NCI-H1436 treated with DMSO at 0.1 percent for 48 hours (cell line): ENCODE measurements around the gene ZSCAN5B.
"Not testable (repeated sequence)": the region's sequence is repeated elsewhere in the genome, so short reads cannot be mapped to it uniquely, and the experiment has no call there.

Source experiments
- DNase-seq: peaks from one replicate; lab custom pipeline; 2025; lab: John Stamatoyannopoulos, UW

Gene ZSCAN5B

DNA sequence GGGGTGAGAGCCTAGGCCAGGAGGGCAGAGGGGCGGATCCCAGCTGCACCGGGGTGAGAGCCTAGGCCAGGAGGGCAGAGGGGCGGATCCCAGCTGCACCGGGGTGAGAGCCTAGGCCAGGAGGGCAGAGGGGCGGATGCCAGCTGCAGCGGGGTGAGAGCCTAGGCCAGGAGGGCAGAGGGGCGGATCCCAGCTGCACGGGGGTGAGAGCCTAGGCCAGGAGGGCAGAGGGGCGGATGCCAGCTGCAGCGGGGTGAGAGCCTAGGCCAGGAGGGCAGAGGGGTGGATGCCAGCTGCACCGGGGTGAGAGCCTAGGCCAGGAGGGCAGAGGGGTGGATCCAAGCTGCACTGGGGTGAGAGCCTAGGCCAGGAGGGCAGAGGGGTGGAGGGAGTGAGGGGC, 21.3 kb downstream of the ZSCAN5B start:
- DNase-seq: not testable (repeated sequence)

DNA sequence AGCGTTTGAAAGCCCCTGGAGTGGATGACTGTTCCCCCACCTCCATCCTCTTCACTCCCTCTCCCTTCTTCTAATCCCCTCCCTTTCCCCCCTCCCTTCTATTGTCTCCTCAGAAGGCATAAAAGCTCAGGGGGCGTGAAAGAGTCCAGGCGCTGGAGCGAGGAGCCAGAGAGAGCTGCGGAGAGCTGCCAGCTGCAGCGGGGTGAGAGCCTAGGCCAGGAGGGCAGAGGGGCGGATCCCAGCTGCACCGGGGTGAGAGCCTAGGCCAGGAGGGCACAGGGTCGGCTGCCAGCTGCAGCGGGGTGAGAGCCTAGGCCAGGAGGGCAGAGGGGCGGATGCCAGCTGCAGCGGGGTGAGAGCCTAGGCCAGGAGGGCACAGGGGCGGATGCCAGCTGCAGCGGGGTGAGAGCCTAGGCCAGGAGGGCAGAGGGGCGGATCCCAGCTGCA, 21.7 kb downstream of the ZSCAN5B start, which contains the start of gene GALP:
TSS of gene GALP (plus strand) at position 148 of the 447 bp plus-strand sequence. CDS start 1,101 bp downstream, outside the sequence.
- DNase-seq: not testable (repeated sequence)

GRCh38 chr19:56174550-56174949, 23.0 kb downstream of the ZSCAN5B start:
- no peak for DNase-seq

DNA sequence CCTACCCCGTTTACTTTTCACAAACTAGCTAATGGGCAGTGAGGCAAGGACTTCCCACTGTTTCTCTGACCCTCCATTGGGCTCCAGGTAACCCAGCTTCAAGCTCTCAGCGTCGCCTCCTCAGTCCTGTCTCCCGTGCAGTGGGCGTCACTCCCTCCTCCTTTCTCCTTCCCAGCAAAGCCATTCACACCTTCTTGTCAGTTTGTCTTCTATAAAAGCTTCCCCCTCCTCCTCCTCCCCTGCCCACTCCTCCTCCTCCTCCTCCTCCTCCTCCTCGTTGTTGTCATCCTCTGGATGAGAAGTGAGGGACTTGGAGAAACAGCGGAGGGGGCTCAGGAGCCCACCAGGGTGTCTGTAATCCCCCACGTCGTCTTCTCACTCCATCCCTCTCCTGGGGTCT, 23.5 kb downstream of the ZSCAN5B start:
- DNase-seq: no peak

- no peak for DNase-seq
Measured at GRCh38 chr19:56170261-56170660, 27.3 kb downstream of the ZSCAN5B start.

GRCh38 chr19:56167064-56167578, 30.5 kb downstream of the ZSCAN5B start:
- DNase-seq: no peak

DNA sequence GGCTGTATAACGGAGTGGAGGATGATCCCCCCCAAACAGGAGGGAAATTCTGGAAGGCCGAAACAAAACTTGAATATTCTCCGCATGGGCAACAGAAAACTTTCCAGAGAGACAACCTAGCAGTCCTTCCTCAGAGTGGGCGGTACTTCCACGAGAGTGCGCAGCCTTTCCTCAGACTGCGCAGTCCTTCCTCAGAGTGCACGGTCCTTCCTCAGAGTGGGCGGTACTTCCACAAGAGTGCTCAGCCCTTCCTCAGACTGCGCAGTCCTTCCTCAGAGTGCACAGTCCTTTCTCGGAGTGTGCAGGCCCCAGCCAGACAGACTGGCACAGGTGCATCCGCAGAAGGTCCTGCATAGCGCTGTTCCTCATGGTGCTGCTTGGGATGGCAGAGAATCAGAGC, 34.5 kb downstream of the ZSCAN5B start:
- DNase-seq: no peak

DNA sequence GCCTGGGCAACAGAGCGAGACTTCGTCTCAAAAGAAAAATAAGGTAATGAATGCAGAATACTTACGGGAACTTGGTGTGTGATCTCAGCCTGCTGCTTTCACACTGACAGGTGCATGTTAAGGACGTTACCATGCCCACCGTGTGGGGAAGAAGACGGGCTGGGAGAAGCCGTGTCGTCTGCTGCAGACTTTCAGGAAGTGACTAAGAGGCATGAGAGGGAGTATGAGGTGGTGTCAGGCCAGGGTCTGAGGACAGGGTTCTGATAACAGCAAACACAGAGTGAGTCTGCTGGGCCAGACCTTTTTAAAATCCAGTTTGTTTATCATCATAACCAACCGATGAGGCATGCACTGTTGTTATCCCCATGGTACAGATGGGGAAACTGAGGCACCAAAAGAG, 35.3 kb downstream of the ZSCAN5B start:
- DNase-seq: no peak

DNA sequence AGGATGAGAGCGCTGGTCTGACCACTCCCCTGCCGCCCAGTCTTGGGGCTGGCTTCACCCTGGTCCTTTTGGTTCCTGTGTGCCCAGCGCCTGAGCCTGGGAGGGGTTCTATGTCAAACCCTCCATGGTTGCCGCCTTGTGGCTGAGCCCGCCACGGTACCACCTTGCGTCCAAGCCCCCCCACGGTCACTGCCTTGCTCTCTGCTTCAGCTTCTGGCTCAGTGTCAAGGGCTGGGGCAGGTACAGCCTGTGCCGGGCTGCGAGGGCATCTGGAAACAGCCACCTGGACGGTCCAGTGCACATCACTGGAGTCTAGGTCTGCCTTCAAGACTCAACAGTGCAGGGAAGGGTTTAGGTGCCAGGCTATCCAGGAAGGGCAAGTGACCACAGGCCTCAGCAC, 36.0 kb downstream of the ZSCAN5B start:
- DNase-seq: no peak

- DNase-seq: no peak
Measured at GRCh38 chr19:56159622-56160271, 37.8 kb downstream of the ZSCAN5B start.

- no peak for DNase-seq
Measured at GRCh38 chr19:56159009-56159559, 38.5 kb downstream of the ZSCAN5B start.

DNA sequence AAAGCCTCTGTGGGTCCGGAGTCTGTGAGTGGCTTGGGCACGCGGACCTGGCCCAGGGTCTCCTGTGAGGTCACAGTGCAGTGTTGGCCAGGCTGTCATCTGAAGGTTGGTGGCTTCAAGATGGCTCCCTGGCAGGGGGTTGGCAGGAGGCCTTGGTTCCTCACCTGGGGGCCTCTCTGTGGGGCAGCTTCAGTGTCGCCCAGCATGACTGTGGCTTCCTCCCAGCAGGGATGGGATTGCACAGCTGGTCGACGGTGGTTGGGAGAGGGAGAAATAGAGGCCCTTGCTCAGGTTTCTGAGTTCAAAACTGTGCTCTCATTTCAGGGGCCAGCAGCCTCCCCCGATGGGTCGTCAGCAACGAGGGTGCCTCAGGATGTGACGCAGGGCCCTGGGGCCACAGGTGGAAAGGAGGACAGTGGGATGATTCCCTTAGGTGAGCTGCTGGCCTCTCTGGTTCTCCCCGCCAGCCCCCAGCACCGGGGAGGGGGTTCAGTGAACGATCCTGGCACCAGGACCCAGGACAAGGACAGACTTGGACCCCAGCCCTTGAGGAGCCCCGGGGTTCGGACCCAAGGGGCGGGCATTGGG, 39.3 kb downstream of the ZSCAN5B start:
- no peak for DNase-seq

DNA sequence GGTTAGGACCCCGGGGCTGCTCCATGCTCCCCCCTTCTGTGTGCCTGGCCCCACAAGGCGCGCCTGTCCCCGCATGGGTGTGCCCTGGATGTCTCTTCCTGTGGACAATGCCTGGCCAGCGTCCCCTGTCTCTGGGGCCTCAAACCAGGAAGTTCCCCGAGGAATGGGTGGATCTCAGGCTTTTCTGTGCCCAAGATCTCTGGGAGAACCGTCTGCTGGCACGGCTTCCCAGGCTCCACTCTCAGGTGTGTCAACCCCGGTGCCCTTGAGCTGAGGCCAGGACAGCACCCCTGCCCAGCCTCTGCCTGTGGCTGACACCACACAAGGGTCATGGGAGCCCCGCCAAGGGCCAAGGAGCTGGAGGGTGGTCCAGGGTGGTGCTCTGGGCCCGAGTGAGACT, 40.8 kb downstream of the ZSCAN5B start:
- no peak for DNase-seq

GRCh38 chr19:56155124-56155687, 42.4 kb downstream of the ZSCAN5B start:
- no peak for DNase-seq

DNA sequence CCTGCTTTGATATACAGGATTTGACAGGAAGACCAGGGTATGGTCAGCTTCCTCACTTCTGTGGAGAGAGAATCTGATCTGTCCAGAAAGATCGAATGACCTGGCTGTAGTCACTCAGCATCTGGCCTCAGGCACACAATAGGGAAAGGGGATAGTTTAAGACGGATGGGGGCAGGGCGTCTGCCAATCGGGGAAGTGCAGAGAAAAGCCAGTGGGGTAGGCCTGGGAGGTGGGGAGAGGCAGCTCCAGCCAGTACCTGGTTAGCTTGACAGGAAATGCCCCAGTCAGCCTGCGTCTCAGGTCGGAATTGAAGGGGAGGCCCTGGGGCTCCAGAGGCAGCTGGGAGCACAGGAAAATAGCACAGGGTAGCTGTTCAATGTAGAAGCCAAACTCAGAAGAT, 44.1 kb downstream of the ZSCAN5B start:
- no peak for DNase-seq

- no peak for DNase-seq
Measured at GRCh38 chr19:56152644-56153043, 44.9 kb downstream of the ZSCAN5B start.

DNA sequence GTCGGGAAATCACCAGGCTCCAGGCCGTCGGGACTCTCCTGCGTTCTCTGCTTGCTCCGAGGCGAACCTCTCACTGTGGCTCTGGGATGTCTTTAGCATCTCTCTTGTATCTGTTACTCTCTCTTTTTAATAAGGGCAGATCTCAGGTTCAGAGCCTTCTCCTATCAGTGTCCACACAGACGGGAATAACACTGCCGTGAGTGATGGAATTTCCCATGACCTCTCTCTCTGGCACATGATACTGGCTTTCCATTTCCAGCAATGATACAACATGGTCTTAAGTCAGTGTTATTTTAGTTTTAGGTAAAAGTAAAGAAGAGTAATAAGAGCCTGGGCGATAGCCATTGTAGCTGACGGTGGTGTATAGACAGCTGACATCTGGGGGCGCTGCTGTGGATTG, 47.2 kb downstream of the ZSCAN5B start:
- no peak for DNase-seq

GRCh38 chr19:56149656-56150038, 47.9 kb downstream of the ZSCAN5B start:
- no peak for DNase-seq

- DNase-seq: not testable (repeated sequence)
Measured at GRCh38 chr19:56148955-56149655, 48.5 kb downstream of the ZSCAN5B start.

GRCh38 chr19:56148096-56148495, 49.5 kb downstream of the ZSCAN5B start:
- DNase-seq: no peak

DNA sequence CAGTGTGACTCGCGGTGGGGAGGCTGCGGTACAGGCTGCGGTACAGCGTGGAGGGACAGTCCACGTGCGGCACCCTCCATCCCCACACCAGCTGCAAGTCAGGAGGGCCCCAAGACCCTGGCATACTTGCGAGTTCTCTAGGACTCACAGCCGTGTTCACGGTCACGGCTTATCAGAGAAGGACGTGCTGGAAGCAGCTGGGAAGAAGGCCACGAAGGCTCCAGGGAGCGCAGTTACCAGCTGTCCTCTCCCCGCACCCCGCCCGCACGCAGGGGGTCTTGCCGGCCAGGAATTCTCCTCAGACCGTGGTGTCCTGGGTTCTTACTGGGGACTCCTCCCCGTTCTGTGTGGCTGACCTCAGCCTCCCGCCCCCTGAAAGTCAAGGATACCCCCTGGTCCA, 50.3 kb downstream of the ZSCAN5B start:
- no peak for DNase-seq

GRCh38 chr19:56146904-56147303, 50.7 kb downstream of the ZSCAN5B start:
- DNase-seq: no peak
